CD4-positive, alpha-beta T cell (primary cell): ENCODE results near the gene GNPTAB. TPM values are rescaled to one million over a fixed set of nuclear protein-coding genes. Genes with fewer than 3 reads are reported as not detected.
"Not testable (repeated sequence)": the region's sequence is repeated elsewhere in the genome, so short reads cannot be mapped to it uniquely, and the experiment has no call there.

Source experiments
- ATAC-seq: fragments of 200-7000 bp; cut with Tn5 transposase; one replicate; pipeline ENCODE4 v1.10.0; 2022; ENCODE audit warnings: mild to moderate bottlenecking; ENCODE audit not compliant: poor library complexity
- CTCF ChIA-PET: fragments of 350-600 bp; sonication (Branson Sonifier 250); formaldehyde crosslinking; loops from one replicate; lab custom pipeline; 2021; ENCODE audit warnings: antibody characterized with exemption, inconsistent platforms; lab: Charles Lee
- POLR2A ChIA-PET: fragments of 350-600 bp; sonication (Branson Sonifier 250); formaldehyde crosslinking; loops from one replicate; lab custom pipeline; 2021; ENCODE audit warnings: antibody characterized with exemption, inconsistent platforms; lab: Charles Lee
- DNase-seq, 14 experiments: peaks; one replicate each; pipeline ENCODE4 v3.0.0-alpha.2; 2013 to 2020; ENCODE audit warnings: mixed read lengths in 2 of 14
- H3K27ac ChIP-seq, 2 donors: one replicate each; pipeline versions ENCODE4 v1.5.1 to v1.7.0; 2013; ENCODE audit warnings: low read length in 2 of 2, low read depth in 1 of 2, mild to moderate bottlenecking in 1 of 2
- H3K27me3 ChIP-seq, 2 experiments: 1 replicate in 1 of 2; 2 replicates in 1 of 2; pipeline versions ENCODE4 v1.6.1 to v1.7.0; 2013; ENCODE audit warnings: low read length in 2 of 2, control low read depth in 1 of 2, mild to moderate bottlenecking in 1 of 2, moderate library complexity in 1 of 2; ENCODE audit not compliant: insufficient read depth in 2 of 2, control insufficient read depth in 1 of 2
- H3K36me3 ChIP-seq: one replicate; pipeline ENCODE4 v1.6.1; 2013; ENCODE audit warnings: low read length, control low read depth; ENCODE audit not compliant: insufficient read depth
- H3K4me1 ChIP-seq: one replicate; pipeline ENCODE4 v1.6.1; 2013; ENCODE audit warnings: low read length, control low read depth; ENCODE audit not compliant: insufficient read depth
- H3K4me3 ChIP-seq: one replicate; pipeline ENCODE4 v1.5.1; 2013; ENCODE audit warnings: mild to moderate bottlenecking, low read length, moderate library complexity
- H3K9me3 ChIP-seq, 2 experiments: 1 replicate in 1 of 2; 2 replicates in 1 of 2; pipeline versions ENCODE4 v1.6.1 to v1.7.0; 2013; ENCODE audit warnings: low read length in 2 of 2, mild to moderate bottlenecking in 2 of 2, control low read depth in 1 of 2, moderate library complexity in 1 of 2; ENCODE audit not compliant: control insufficient read depth in 1 of 2, insufficient read depth in 1 of 2
- H3K27ac Mint-ChIP-seq: one replicate; pipeline ENCODE4 v1.8.0; 2020; ENCODE audit warnings: mixed read lengths
- H3K27me3 Mint-ChIP-seq: one replicate; pipeline ENCODE4 v1.8.0; 2021; ENCODE audit warnings: mixed read lengths
- H3K36me3 Mint-ChIP-seq: one replicate; pipeline ENCODE4 v1.8.0; 2021; ENCODE audit warnings: low read depth, mixed read lengths
- H3K4me1 Mint-ChIP-seq: one replicate; pipeline ENCODE4 v1.8.0; 2021; ENCODE audit warnings: low read depth, mixed read lengths
- H3K4me3 Mint-ChIP-seq: one replicate; pipeline ENCODE4 v1.8.0; 2020; ENCODE audit warnings: mild to moderate bottlenecking, mixed read lengths
- H3K9me3 Mint-ChIP-seq: one replicate; pipeline ENCODE4 v1.8.0; 2020; ENCODE audit warnings: mixed read lengths
- CTCF ChIP-seq: fragments of 200-600 bp; IDR thresholded peaks from one replicate; pipeline ENCODE4 v1.8.0; 2022; ENCODE audit warnings: antibody characterized with exemption, mild to moderate bottlenecking
- intact Hi-C, 2 experiments: fragments of 100-400 bp; cut with DNase I in 1 of 2; cut with micrococcal nuclease in 1 of 2; formaldehyde crosslinking; loops; one replicate each; pipeline versions ENCODE4 v1.15.1 to v1.9.0; 2023 to 2025; cut with DNase I, micrococcal nuclease
- total RNA-seq, 174 experiments: library from RNA in 2 of 174; stranded (reverse) in 2 of 174; gene quantifications; one replicate each; pipeline ENCODE4 v1.2.3 and lab custom pipeline; 2021 to 2026

GNPTAB gene
- total RNA-seq, 2 experiments from 2014 or later, result 38.2 to 43.8 TPM

GRCh38 chr12:101737476-101737875 is 93.3 kb downstream of the GNPTAB start:
- Histone ChIP-seq H3K9me3 (peaks cover 0 to 11% of the 10 kb centered on the region in 2 experiments), H3K36me3 (no peaks in the 10 kb centered on the region), H3K4me3 (no peak overlapping the region), H3K4me1 (no peaks in the 10 kb centered on the region), H3K27me3 (no peaks in the 10 kb centered on the region), H3K27ac (no peak overlapping the region)
- intact Hi-C loops, result no loop called here
- Mint-ChIP-seq H3K27ac (no peak overlapping the region), H3K36me3 (peaks cover 16% of the 10 kb centered on the region), H3K27me3 (no peaks in the 10 kb centered on the region), H3K9me3 (no peaks in the 10 kb centered on the region), H3K4me3 (no peak overlapping the region), H3K4me1 (no peaks in the 10 kb centered on the region)
- no peak for DNase-seq
- no peak for ATAC-seq
- CTCF ChIA-PET, result interaction anchor here (0.7 kb wide), 1 partner anchor 24 kb away, joined by 4 read pairs; no protein-coding TSS in a partner anchor
- POLR2A ChIA-PET, result no interaction called here
- TF ChIP-seq CTCF, result no peak

GRCh38 chr12:101734482-101734881 is 96.3 kb downstream of the GNPTAB start:
- DNase-seq, H3K27me3 Mint-ChIP-seq, H3K9me3 Mint-ChIP-seq, H3K36me3 ChIP-seq, CTCF ChIA-PET, H3K4me1 ChIP-seq, ATAC-seq, H3K4me3 ChIP-seq, H3K4me1 Mint-ChIP-seq, H3K27ac Mint-ChIP-seq, H3K4me3 Mint-ChIP-seq, H3K27ac ChIP-seq, POLR2A ChIA-PET, H3K27me3 ChIP-seq, intact Hi-C loops: not testable (repeated sequence)
- peaks cover 0 to 11% of the 10 kb centered on the region in 2 experiments for H3K9me3 ChIP-seq
- H3K36me3 Mint-ChIP-seq, result peaks cover 17% of the 10 kb centered on the region

GRCh38 chr12:101733166-101733565 is 97.6 kb downstream of the GNPTAB start:
- H3K27ac Mint-ChIP-seq, result no peak overlapping the region
- no peaks in the 10 kb centered on the region for H3K9me3 ChIP-seq
- H3K27me3 ChIP-seq, result no peaks in the 10 kb centered on the region
- H3K4me3 ChIP-seq, result no peak overlapping the region
- ATAC-seq, result no peak
- CTCF ChIA-PET, result interaction anchor here (0.9 kb wide), 1 partner anchor 19 kb away, joined by 3 read pairs; no protein-coding TSS in a partner anchor
- H3K4me3 Mint-ChIP-seq, result no peak overlapping the region
- H3K27ac ChIP-seq, result no peak overlapping the region
- no peaks in the 10 kb centered on the region for H3K36me3 ChIP-seq
- H3K36me3 Mint-ChIP-seq, result peaks cover 22% of the 10 kb centered on the region
- POLR2A ChIA-PET, result no interaction called here
- no peaks in the 10 kb centered on the region for H3K4me1 ChIP-seq
- H3K4me1 Mint-ChIP-seq, result no peaks in the 10 kb centered on the region
- H3K9me3 Mint-ChIP-seq, result no peaks in the 10 kb centered on the region
- H3K27me3 Mint-ChIP-seq, result no peaks in the 10 kb centered on the region
- intact Hi-C loops, result no loop called here
- no peak for DNase-seq
- no peak for TF ChIP-seq CTCF

- Histone ChIP-seq H3K27ac (no peak overlapping the region), H3K9me3 (no peaks in the 10 kb centered on the region), H3K27me3 (no peaks in the 10 kb centered on the region), H3K4me3 (no peak overlapping the region), H3K4me1 (no peaks in the 10 kb centered on the region), H3K36me3 (no peaks in the 10 kb centered on the region)
- ChIA-PET POLR2A (no interaction called here), CTCF (no interaction called here)
- DNase-seq (no peak), ATAC-seq (no peak)
- TF ChIP-seq CTCF, result no peak
- intact Hi-C loops, result no loop called here
- Mint-ChIP-seq H3K4me3 (no peak overlapping the region), H3K27me3 (no peaks in the 10 kb centered on the region), H3K36me3 (peaks cover 22% of the 10 kb centered on the region), H3K9me3 (no peaks in the 10 kb centered on the region), H3K4me1 (no peaks in the 10 kb centered on the region), H3K27ac (no peak overlapping the region)
Observed at GRCh38 chr12:101732318-101732717, 98.4 kb downstream of the GNPTAB start.
